Neutrophil (primary cell): ENCODE data around the gene CNPY3.
"Not testable (repeated sequence)": the region's sequence is repeated elsewhere in the genome, so short reads cannot be mapped to it uniquely, and the experiment has no call there.

Experiments used
- H3K27ac ChIP-seq: fragments of 200-600 bp; sonication (generic); 2 replicates; pipeline ENCODE4 v1.5.1; 2016; ENCODE audit warnings: mild to moderate bottlenecking, moderate library complexity
- H3K27me3 ChIP-seq: fragments of 200-600 bp; sonication (generic); 2 replicates; pipeline ENCODE4 v1.6.0; 2016; ENCODE audit warnings: mild to moderate bottlenecking
- H3K36me3 ChIP-seq: fragments of 200-600 bp; sonication (generic); 2 replicates; pipeline ENCODE4 v1.5.1; 2017
- H3K4me1 ChIP-seq, 2 experiments: fragments of 200-600 bp in 1 of 2; sonication (generic) in 1 of 2; 1 replicate in 1 of 2; 2 replicates in 1 of 2; pipeline versions ENCODE4 v1.5.1 to v1.6.1; 2013 to 2016; ENCODE audit warnings: low read depth in 1 of 2, low read length in 1 of 2, mild to moderate bottlenecking in 1 of 2, moderate library complexity in 1 of 2; ENCODE audit not compliant: control insufficient read depth in 1 of 2, insufficient read depth in 1 of 2
- H3K4me3 ChIP-seq, 2 experiments: fragments of 200-600 bp in 1 of 2; sonication (generic) in 1 of 2; 1 replicate in 1 of 2; 2 replicates in 1 of 2; pipeline ENCODE4 v1.5.1; 2013 to 2016; ENCODE audit warnings: low read depth in 1 of 2, low read length in 1 of 2, mild to moderate bottlenecking in 1 of 2, moderate library complexity in 1 of 2
- H3K9me3 ChIP-seq: fragments of 200-600 bp; sonication (generic); 2 replicates; pipeline ENCODE4 v1.5.1; 2016
- TF ChIP-seq, protein P1 (sequence below): fragments of 200-600 bp; sonication (generic); IDR thresholded peaks from 2 replicates; pipeline ENCODE4 v1.5.1; 2016; ENCODE audit warnings: antibody characterized with exemption

The CNPY3 gene

DNA sequence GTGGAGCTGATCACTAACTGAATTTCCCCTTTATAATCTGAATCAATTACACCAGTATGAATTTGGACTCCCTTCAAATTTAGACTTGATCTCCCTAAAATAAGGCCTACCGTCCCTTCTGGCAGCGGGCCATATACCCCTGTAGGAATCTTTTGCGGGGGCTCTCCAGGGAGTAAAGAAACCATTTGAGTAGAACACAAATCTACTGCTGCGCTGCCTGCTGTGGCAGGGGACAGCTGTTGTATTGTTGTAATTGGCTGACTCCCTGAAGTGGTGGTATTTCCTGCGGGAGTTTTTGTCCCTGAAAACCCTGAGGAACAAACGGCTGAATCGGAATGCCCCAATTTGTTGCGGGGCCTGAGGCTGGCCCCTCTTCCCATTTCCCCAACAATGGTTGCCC, 29.4 kb upstream of the CNPY3 start:
- Histone ChIP-seq H3K27ac (no peak overlapping the region), H3K36me3 (no peaks in the 10 kb centered on the region), H3K27me3 (no peaks in the 10 kb centered on the region), H3K9me3 (no peaks in the 10 kb centered on the region), H3K4me1 (peaks cover 6% of the 10 kb centered on the region in 2 experiments), H3K4me3 (no peak overlapping the region)
- TF ChIP-seq, protein P1, sequence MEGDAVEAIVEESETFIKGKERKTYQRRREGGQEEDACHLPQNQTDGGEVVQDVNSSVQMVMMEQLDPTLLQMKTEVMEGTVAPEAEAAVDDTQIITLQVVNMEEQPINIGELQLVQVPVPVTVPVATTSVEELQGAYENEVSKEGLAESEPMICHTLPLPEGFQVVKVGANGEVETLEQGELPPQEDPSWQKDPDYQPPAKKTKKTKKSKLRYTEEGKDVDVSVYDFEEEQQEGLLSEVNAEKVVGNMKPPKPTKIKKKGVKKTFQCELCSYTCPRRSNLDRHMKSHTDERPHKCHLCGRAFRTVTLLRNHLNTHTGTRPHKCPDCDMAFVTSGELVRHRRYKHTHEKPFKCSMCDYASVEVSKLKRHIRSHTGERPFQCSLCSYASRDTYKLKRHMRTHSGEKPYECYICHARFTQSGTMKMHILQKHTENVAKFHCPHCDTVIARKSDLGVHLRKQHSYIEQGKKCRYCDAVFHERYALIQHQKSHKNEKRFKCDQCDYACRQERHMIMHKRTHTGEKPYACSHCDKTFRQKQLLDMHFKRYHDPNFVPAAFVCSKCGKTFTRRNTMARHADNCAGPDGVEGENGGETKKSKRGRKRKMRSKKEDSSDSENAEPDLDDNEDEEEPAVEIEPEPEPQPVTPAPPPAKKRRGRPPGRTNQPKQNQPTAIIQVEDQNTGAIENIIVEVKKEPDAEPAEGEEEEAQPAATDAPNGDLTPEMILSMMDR: no peak

DNA sequence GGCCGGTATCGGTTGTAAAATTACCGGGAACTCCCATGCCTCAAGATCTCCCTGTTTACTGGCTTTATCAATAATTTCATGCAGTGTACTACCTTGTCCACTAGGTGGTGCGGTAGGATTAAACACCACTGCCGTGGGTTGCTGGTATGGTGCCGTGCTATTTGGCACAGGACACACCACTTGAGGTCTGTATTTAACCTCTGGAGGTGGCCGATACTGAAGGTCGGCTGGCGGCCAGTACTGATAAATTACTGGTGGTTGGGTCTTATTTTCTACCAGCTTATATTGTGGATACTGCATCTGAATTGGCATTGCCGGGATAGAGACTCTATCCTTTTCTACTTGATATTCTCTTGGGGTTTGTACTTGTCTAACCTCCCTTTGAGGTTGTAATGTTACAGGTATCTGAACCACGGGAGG, 27.7 kb upstream of the CNPY3 start:
- no peak overlapping the region for H3K27ac ChIP-seq
- no peaks in the 10 kb centered on the region for H3K27me3 ChIP-seq
- TF ChIP-seq, protein P1: peak; percentile 89
- peaks cover 6% of the 10 kb centered on the region in 2 experiments for H3K4me1 ChIP-seq
- H3K9me3 ChIP-seq: no peaks in the 10 kb centered on the region
- no peak overlapping the region for H3K4me3 ChIP-seq
- H3K36me3 ChIP-seq: no peaks in the 10 kb centered on the region

DNA sequence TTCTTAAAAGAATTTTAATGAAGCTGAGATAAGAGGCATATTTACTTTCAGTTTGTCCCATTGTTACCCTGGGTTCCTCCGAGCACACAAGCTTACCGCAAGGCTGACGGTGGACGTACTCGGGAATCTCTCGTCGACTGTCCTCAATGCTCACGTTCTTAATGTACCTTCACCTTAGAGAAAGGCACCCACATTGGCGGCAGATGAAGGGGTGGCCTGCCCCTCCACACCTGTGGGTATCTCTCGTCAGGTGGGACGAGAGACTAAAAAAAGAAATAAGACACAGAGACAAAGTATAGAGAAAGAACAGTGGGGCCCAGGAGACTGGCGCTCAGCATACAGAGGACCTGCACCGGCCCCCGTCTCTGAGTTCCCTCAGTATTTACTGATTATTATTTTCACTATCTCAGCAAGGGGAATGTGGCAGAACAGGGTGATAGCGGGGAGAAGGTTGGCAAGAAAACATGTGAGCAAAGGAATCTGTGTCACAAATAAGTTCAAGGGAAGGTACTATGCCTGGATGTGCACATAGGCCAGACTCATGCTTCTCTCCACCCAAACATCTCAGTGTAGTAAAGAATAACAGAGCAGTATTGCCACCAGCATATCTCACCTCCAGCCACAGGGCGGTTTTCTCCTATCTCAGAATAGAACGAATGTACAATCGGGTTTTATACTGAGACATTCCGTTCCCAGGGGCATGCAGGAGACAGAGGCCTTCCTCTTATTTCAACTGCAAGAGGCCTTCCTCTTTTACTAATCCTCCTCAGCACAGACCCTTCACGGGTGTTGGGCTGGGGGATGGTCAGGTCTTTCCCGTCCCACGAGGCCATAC, 26.6 kb upstream of the CNPY3 start:
- H3K27ac ChIP-seq, H3K4me1 ChIP-seq, H3K27me3 ChIP-seq, H3K9me3 ChIP-seq, H3K4me3 ChIP-seq, H3K36me3 ChIP-seq: not testable (repeated sequence)

DNA sequence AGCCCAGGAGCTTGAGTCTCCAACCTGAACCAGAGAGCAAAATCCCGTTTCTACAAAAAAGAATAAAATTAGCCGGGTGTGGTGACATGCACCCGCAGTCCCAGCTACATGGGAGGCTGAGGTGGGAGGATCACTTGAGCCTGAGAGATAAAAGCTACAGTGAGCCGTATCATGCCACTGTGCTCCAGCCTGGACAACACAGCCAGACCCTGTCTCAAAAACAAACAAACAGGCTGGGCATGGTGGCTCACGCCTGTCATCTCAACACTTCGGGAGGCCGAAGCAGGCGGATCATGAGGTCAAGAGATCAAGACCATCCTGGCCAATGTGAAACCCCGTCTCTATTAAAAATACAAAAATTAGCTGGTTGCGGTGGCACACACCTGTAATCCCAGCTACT, 24.8 kb upstream of the CNPY3 start:
- TF ChIP-seq, protein P1: no peak
- no peaks in the 10 kb centered on the region for H3K36me3 ChIP-seq
- H3K9me3 ChIP-seq: no peaks in the 10 kb centered on the region
- H3K4me1 ChIP-seq: peaks cover 6% of the 10 kb centered on the region in 2 experiments
- H3K27ac ChIP-seq: no peak overlapping the region
- no peaks in the 10 kb centered on the region for H3K27me3 ChIP-seq
- no peak overlapping the region for H3K4me3 ChIP-seq

DNA sequence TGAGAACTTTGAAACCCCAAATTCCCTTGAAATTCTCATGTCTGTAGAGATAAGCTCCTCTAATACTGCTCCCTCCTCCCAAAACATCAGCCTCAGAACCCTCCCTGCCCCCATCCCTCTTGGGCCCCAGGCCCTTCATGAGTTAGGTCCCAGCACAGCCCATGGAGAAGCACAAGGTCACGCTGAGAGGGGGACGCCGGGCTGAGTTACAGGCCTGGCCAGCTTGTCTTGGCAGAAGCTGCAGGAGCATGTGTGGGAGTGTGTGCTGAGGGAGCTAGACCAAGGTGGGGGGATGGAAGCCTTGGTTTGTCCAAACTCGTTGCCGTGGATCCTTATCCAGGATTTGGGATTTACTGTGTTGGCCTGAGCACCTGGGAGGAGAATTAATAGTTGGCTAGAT, 21.9 kb upstream of the CNPY3 start:
- Histone ChIP-seq H3K4me3 (no peak overlapping the region), H3K27me3 (peaks cover 16% of the 10 kb centered on the region), H3K27ac (no peak overlapping the region), H3K4me1 (peaks cover 3 to 5% of the 10 kb centered on the region in 2 experiments), H3K36me3 (no peaks in the 10 kb centered on the region), H3K9me3 (no peaks in the 10 kb centered on the region)
- TF ChIP-seq, protein P1: no peak

DNA sequence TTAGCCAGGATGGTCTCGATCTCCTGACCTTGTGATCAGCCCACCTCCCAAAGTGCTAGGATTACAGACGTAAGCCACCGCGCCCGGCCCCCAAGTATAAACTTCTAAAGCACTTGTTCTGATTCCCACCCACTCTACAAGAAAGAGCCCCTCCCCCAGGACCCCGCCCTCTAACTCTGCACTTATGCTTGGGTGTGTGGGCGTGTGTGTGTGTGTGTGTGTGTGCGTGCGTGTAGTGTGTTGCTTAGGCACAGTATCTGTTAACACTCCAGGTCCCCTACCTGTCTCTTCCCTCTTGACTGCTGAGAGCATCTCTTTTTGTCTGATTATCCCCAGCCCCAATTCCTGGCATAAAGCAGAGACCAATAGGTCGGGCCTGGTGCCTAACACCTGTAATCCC, 19.4 kb upstream of the CNPY3 start:
- no peaks in the 10 kb centered on the region for H3K9me3 ChIP-seq
- H3K27ac ChIP-seq: no peak overlapping the region
- peaks cover 22% of the 10 kb centered on the region for H3K27me3 ChIP-seq
- H3K4me1 ChIP-seq: peaks cover 3 to 5% of the 10 kb centered on the region in 2 experiments
- no peak overlapping the region for H3K4me3 ChIP-seq
- H3K36me3 ChIP-seq: no peaks in the 10 kb centered on the region
- TF ChIP-seq, protein P1: no peak
